GM18511 (cell line): ENCODE measurements around the gene STK24.
"Not testable (repeated sequence)": the region's sequence is repeated elsewhere in the genome, so short reads cannot be mapped to it uniquely, and the experiment has no call there.

ENCODE experiments used
- ATAC-seq: cut with Tn5 transposase; IDR thresholded peaks from one replicate; pipeline ENCODE4 v1.9.1; 2021; ENCODE audit warnings: mild to moderate bottlenecking, moderate library complexity; ENCODE audit not compliant: unreplicated experiment

The STK24 gene

DNA sequence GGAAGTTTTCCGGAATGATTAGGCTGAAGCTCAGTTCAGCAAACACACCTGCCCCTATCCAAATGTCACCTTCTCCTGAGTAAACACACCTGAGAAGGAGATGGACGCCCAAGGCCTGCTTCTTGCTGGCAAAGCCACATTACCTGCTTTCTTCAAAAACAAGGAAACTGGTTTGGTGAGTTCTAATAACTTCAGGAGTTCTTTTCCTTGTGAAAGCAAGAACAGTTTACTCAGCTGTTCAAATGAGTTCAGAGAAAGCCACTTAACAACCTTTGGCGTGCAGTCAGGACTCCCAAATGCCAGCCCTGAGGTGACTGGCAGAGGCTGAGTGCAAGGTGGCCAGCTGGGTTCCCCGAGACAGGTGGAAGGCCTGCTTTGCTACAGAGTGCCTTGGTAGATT, 160.5 kb downstream of the STK24 start:
- no peak for ATAC-seq

DNA sequence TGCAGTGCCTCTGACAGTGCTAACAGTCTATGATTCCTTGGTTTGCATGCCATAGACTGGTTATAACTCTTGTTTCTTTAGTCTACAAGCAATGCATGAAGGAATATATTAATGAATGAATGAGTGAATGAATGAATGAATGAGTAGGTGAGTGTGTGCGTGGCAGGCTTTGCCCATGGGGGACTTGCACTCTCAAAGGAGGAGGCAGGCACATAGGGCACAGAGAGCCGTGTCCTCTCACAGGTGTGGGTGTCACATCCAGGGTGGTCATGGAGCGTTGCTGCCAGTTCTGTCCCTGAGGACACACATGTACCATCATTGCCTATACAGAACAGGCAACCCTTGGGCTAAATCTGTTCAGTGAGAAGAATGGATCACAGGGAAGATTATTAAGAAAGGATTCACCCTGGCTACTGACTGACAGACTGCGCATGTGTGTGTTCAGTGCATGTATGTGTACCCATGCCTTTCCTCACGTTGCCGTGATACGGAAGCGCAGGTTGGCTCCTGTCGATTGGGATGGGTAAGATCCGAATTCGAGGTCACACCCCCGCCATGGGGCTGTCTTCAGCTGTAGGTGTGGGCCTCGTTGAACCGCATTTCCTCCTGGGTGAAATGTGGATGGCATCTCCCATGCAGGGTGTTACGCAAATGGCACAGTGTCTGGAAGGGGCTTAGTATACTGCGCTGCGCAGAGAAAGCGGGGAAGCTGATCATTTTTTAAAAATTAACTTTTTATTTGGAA, 161.4 kb downstream of the STK24 start:
- ATAC-seq, result no peak

DNA sequence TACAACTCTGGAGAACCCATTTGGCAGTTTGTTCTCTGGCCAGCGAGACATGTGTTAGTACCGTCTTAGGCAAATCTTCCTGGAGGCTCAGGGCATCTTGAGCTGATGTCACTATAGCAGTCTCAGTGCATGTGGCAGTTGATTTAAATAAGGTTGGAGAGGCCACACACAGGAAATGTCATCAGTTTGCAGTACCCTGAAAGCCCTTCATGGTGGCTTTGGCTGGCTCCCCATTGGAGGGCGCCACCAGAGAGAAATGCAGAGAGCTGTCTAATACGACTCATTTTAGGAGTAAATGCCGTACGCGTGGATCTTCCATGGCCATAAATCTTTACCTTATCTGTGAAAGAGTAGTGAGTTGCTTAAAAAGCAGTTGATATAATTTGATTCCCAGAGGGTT, 163.1 kb downstream of the STK24 start:
- no peak for ATAC-seq

DNA sequence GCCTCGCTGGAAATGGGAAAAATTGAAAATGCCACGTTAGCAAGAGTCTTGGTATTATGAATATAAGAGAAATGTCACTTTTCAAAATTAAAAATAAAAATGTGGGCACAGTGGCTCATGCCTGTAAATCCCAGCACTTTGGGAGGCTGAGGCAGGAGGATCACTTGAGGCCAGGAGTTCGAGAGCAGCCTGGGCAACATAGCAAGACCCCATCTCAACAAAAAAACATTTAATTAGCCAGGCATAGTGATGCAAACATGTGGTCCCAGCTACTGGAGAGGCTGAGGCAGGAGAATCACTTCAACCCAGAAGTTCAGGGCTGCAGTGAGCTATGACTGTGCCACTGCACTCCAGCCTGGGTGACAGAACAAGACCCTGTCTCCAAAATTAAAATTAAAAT, 163.6 kb downstream of the STK24 start:
- ATAC-seq, result not testable (repeated sequence)

GRCh38 chr13:98411617-98412265, 165.2 kb downstream of the STK24 start:
- no peak for ATAC-seq

- ATAC-seq, result no peak
These were observed 165.9 kb downstream of the STK24 start for GRCh38 chr13:98411013-98411412.

DNA sequence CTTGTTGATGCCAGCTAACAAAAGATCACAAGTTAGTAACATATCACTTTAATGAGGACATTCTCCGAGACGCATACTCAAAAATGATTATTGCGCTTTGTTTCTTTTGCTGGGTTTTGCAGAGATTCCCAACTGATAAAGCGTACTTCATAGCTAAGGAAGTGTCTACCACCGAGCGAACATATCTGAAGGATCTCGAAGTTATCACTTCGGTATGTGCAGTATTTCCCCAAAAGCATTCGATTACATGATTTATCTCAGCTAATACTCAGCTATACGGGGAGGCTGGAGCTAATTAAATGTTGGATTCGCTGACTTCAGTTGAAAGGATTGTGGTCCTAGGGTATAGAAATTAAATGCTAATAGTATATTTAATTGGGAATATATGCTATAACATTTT, 166.3 kb downstream of the STK24 start:
- no peak for ATAC-seq

GRCh38 chr13:98409281-98409680, 167.6 kb downstream of the STK24 start:
- ATAC-seq, result no peak

DNA sequence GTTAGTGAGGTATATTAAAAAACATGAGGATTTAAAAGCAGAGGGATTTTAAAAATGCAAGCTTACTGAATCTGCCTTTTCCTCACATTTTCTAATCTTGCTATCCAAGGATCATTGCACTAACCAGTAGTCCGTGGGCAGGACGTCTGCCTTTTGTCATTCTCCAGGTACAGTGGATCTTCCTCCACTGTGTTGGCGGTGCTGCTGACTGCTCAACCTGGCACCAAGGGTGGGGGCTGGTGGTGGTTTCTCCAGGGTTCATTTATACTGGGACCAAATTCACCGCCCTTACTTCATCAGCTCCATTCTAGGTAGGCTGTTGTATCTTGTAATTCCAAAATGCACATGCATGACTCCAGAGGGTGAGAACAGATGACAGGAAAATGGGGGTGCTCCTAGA, 169.3 kb downstream of the STK24 start:
- ATAC-seq, result no peak

GRCh38 chr13:98406971-98407370, 169.9 kb downstream of the STK24 start:
- no peak for ATAC-seq

DNA sequence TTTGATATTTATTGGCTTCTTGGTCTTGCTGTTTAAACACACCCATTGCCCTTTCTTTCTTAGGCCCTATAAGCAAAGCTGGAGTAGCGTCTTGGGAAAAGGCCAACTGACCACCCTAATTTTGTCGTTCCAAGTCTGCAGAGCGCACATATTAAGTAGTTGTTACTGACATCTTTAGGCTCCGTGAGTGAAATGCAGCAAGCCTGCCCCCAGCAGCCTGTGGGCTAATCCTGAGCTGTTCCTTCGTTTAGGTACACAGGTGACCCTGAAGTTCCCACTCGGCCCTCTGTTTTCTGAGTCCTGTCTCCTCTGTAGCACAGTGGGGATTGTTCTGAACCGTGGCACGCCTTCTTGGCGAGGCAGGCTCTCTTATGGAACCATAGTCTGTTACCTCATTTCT, 170.5 kb downstream of the STK24 start:
- no peak for ATAC-seq

DNA sequence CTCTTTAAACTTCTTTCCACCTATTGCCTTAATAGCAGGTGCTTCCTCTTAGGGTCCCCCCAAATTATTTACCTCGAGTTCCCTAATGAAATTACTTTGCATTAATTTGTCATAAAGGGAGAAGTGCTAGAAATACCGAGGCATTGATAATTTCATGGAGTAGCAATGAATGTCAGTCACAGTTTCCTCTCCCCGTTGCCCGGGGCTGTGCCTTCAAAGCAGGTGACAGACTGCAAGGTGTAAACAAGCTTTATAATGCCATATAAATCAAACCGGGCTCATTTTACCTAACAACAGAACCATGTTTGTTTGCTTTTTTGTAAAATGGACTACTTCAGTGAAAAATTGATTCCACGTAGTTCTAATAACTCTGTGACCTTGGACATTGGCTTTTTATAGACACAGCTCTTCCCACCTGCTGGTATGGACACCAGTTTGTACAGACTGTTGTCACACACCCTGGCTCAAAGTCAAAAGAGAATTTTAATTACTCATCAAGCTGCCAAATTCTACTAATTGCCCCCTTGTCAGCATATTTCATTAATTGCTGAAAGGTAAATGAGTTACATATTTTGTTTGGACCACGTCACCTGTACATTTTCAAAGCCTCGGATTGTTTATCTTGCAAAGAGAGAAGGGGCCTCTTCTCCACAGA, 171.1 kb downstream of the STK24 start:
- ATAC-seq, result no peak

DNA sequence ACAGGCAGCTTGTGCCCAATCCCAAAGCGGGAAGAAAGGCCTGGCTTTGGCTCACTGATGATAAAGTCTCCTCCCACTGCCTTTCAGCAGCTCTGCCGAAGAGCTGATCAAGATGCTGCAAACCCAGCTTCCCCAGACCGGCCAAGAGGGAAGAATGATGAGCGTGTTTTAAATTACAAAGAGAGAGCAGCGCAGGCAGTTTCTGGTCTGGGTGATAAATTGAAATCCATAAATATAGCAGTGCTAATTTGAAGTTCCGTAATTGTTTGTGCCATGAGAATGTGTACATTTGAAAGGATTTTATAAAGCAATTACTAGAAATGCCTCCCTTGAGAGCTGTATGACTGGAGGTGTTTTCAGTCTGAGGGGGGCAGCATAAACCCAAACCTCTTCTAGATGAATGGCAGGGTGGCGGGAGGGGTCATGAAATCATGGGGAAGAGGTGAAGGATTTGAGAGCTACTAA, 171.8 kb downstream of the STK24 start:
- no peak for ATAC-seq

DNA sequence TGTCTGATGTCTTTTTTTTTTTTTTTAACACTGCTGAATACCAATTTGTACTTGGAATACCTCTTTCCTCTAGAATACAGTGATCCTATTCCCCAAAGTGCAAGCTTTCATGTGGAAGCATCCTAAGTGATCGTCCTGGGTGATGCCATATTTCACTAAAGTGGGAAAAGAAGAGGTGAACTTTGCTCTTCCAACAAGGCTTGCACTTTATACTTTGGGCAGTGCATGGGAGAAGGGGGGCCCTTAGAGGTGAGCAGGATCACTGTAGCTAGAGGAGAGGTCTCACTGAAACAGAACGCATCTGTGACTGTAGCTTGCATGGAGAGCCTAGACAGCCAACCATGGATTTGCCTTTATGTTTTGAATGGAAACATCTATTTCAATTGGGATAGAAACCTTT, 173.8 kb downstream of the STK24 start:
- ATAC-seq, result no peak

DNA sequence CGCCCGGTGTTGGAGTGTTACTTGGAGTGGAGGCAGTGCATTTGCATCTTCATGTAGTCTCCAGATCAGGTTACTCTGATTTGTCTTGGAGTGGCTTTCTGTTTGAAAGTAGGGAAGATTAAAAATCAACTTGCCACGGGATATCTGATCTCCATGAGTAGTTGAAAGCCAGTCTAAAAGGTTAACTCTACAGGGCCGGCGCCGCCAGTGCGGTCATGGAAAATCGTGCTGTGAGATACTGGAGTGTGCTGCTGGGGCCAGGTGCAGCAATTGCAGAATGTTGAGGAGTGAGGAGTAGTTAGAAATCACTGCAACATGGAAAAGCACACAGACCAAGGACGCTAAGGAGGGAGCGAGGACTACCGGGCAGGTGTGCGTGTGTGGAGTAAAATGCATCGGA, 175.0 kb downstream of the STK24 start:
- ATAC-seq, result no peak

DNA sequence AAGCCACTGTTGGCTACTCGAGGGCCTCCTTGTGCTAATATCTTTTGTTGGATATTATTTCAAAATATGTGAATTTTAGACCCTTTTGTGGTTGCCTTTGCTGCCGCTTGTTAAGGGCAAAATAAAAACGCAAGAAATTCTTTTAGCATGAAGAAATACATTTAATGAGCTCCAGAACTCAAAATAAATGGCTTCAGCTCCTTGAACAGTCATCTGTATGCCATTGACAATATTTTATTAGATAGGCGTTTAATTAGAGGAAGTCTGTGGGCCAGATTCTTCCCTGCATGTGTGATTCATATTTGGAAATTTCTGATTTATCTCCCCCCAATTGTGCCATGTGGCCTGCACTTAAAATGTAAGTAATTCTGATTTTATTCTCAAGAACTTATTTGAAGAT, 177.2 kb downstream of the STK24 start:
- ATAC-seq, result no peak

- no peak for ATAC-seq
These were observed 178.3 kb downstream of the STK24 start for GRCh38 chr13:98398581-98398980.

GRCh38 chr13:98397861-98398260, 179.0 kb downstream of the STK24 start:
- ATAC-seq, result no peak

GRCh38 chr13:98397221-98397620, 179.7 kb downstream of the STK24 start:
- no peak for ATAC-seq

DNA sequence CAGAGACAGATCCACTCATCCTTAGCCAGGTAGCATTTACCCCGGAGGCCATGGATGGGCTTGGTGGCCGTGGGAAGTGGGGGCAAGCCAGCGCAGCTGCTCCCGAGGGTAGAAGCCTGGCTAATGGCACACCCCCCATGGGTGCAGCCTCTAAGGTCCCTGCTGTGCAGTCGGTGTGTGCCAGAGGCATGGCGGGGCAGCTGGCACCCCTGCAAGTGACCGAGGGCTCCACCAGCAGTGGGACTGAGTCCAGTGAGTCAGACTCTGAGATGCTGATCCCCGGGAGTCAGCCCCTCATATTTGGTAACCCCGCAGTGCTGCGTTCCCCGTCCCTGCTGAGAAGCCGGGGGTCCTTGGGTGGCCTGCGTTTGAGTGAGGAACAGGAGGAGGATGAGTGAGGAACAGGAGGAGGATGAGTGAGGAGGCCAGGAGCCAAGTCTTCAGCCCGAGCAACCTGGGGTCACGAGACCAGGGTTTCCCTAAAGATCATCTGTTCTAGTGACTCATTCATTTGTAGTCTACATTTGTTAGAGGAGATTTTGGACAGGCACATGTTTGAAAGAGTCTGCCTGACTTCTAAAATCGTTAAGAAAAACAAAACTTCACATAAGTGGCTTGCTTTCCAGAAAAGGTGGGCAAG, 180.7 kb downstream of the STK24 start:
- ATAC-seq, result no peak
